H1 (cell line): Measurements from ENCODE around the gene E2F8.

Experiments used
- JUND ChIP-seq: IDR thresholded peaks from 2 replicates; pipeline ENCODE4 v1.6.1; 2011; ENCODE audit warnings: mild to moderate bottlenecking, improper control_type of control experiment, low read length
- POLR2A ChIP-seq, 2 experiments: IDR thresholded peaks; 1 replicate in 1 of 2; 2 replicates in 1 of 2; pipeline ENCODE4 v1.6.1; 2011; ENCODE audit warnings: low read depth in 2 of 2, low read length in 2 of 2, mild to moderate bottlenecking in 2 of 2; ENCODE audit errors: control extremely low read depth in 1 of 2
- RAD21 ChIP-seq, 2 experiments: IDR thresholded peaks in 1 of 2; conservative IDR thresholded peaks in 1 of 2; 2 replicates each; pipeline ENCODE4 v1.6.1; 2011; ENCODE audit warnings: low read depth in 2 of 2, low read length in 2 of 2, improper control_type of control experiment in 1 of 2, inconsistent platforms in 1 of 2, mild to moderate bottlenecking in 1 of 2, moderate library complexity in 1 of 2
- SUZ12 ChIP-seq: fragments of 200-600 bp; sonication (generic); IDR thresholded peaks from 2 replicates; pipeline ENCODE4 v1.6.1; 2012; ENCODE audit warnings: mild to moderate bottlenecking, inconsistent platforms, low read length, moderate library complexity, mixed read lengths
- TF ChIP-seq, protein P1 (sequence below), 3 experiments: IDR thresholded peaks; 1 replicate in 2 of 3; 2 replicates in 1 of 3; pipeline versions ENCODE4 v1.5.1 to v1.6.1; 2011; ENCODE audit warnings: low read length in 3 of 3, mild to moderate bottlenecking in 3 of 3, inconsistent platforms in 2 of 3, low read depth in 1 of 3, moderate library complexity in 1 of 3; ENCODE audit not compliant: insufficient read depth in 1 of 3; ENCODE audit errors: control extremely low read depth in 1 of 3
- TF ChIP-seq, protein P2 (sequence below): IDR thresholded peaks from 2 replicates; pipeline ENCODE4 v1.6.1; 2011; ENCODE audit warnings: low read depth, mild to moderate bottlenecking, low read length; ENCODE audit not compliant: insufficient read depth

DNA sequence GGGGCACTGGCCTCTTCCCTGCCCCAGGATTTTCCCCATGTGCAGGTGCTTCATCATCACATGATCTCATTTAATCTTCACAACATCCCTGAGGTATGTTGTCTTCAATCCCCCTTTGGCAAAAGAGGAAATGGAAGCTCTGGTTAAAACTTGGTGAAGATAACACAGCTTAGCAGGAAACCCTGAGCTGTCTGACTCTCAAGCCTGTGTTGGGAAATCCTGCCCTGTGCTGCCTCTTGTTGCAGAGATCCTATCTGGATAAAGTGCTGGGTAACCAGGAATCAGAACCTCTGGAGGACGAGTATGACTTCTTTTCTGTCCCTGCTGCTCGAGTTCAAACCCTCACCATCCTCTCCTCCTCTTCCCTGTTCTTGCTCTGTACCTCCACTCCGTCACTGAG is 13.1 kb upstream of the E2F8 start:
- TF ChIP-seq POLR2A (IDR thresholded peaks at IDR 0.05; ENCODE audit: control extremely low read depth in 1 of 2, low read depth in 2 of 2, low read length in 2 of 2) (no peak), JUND (no peak), SUZ12 (no peak), RAD21 (IDR thresholded peaks at IDR 0.05 in 1 of 2, conservative IDR thresholded peaks at IDR 0.05 in 1 of 2; ENCODE audit: low read depth in 2 of 2, low read length in 2 of 2) (no peak)
- TF ChIP-seq, protein P1, sequence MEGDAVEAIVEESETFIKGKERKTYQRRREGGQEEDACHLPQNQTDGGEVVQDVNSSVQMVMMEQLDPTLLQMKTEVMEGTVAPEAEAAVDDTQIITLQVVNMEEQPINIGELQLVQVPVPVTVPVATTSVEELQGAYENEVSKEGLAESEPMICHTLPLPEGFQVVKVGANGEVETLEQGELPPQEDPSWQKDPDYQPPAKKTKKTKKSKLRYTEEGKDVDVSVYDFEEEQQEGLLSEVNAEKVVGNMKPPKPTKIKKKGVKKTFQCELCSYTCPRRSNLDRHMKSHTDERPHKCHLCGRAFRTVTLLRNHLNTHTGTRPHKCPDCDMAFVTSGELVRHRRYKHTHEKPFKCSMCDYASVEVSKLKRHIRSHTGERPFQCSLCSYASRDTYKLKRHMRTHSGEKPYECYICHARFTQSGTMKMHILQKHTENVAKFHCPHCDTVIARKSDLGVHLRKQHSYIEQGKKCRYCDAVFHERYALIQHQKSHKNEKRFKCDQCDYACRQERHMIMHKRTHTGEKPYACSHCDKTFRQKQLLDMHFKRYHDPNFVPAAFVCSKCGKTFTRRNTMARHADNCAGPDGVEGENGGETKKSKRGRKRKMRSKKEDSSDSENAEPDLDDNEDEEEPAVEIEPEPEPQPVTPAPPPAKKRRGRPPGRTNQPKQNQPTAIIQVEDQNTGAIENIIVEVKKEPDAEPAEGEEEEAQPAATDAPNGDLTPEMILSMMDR (IDR thresholded peaks at IDR 0.05; ENCODE audit: control extremely low read depth in 1 of 3, insufficient read depth in 1 of 3, low read depth in 1 of 3, low read length in 3 of 3) = no peak
- TF ChIP-seq, protein P2, sequence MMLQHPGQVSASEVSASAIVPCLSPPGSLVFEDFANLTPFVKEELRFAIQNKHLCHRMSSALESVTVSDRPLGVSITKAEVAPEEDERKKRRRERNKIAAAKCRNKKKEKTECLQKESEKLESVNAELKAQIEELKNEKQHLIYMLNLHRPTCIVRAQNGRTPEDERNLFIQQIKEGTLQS = no peak
